Left ventricle myocardium inferior (tissue), 1 donor: Measurements from ENCODE around the gene PAK4. TPM values are rescaled to one million over a fixed set of nuclear protein-coding genes. Genes with fewer than 3 reads are reported as not detected.

Experiments used
- DNase-seq: peaks from one replicate; pipeline ENCODE4 v3.0.0-alpha.2; 2020
- H3K27ac ChIP-seq: fragments of 200-600 bp; replicated peaks from 2 replicates; pipeline ENCODE4 v1.8.0; 2021
- H3K27me3 ChIP-seq: fragments of 200-600 bp; 2 replicates; pipeline ENCODE4 v1.8.0; 2021; ENCODE audit warnings: low read depth
- H3K36me3 ChIP-seq: fragments of 200-600 bp; 2 replicates; pipeline ENCODE4 v1.8.0; 2021
- H3K4me1 ChIP-seq: fragments of 200-600 bp; 2 replicates; pipeline ENCODE4 v1.8.0; 2021
- H3K4me3 ChIP-seq: fragments of 200-600 bp; 2 replicates; pipeline ENCODE4 v1.8.0; 2021; ENCODE audit warnings: mild to moderate bottlenecking, moderate library complexity
- H3K9me3 ChIP-seq: fragments of 200-600 bp; replicated peaks from 2 replicates; pipeline ENCODE4 v1.8.0; 2021
- intact Hi-C: fragments of 100-400 bp; cut with micrococcal nuclease; formaldehyde crosslinking; loops from one replicate; pipeline ENCODE4 v1.11.0; 2022
- total RNA-seq: library from RNA; stranded (reverse); fragmentation: NEBNext Ultra II Directional; extraction: Animal tissue kit (Norgen Biotek cat#: 25700); gene quantifications from one replicate; pipeline ENCODE4 v1.2.1, GENCODE V29; 2021
- TF ChIP-seq, protein P1 (sequence below): fragments of 200-600 bp; IDR thresholded peaks from 2 replicates; pipeline ENCODE4 v1.8.0; 2021; ENCODE audit warnings: antibody characterized with exemption, mild to moderate bottlenecking, borderline replicate concordance
- donor health status: DM: no; HTN: yes; CAD: no; lungs with severe emphysema.

PAK4 gene
- total RNA-seq, 1 donor from 2014 or later = 17.0 TPM

- DNase-seq = no peak
Observed at GRCh38 chr19:39138221-39139211, 12.9 kb downstream of the PAK4 start.

DNA sequence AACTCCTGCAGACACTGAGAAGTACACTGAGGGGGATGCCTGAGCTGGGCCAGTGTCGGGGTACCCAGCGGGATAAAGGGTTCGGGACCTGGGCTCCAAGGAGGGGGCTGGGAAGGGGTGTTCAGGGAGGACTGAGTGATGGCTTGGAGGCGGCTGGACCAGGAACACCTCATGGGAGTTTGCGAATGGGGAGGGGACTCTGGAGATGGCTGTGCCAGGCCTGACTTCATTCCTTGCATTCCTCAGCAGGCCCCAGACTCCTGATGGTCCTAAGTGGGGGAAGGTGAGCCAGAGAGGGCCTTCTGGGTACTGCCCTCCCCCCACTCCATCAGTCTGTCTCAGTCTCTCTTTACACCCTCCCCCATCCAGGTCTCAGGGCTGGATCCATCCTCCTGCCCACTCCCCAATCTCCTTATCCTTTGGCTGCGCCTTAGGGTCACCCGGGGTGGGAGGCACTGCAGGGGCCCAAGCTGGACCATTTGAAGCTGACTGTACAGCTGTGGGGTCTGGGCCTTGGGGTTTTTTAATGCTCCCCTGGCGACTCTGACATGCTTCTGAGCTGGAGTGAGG is 13.8 kb downstream of the PAK4 start:
- TF ChIP-seq, protein P1, sequence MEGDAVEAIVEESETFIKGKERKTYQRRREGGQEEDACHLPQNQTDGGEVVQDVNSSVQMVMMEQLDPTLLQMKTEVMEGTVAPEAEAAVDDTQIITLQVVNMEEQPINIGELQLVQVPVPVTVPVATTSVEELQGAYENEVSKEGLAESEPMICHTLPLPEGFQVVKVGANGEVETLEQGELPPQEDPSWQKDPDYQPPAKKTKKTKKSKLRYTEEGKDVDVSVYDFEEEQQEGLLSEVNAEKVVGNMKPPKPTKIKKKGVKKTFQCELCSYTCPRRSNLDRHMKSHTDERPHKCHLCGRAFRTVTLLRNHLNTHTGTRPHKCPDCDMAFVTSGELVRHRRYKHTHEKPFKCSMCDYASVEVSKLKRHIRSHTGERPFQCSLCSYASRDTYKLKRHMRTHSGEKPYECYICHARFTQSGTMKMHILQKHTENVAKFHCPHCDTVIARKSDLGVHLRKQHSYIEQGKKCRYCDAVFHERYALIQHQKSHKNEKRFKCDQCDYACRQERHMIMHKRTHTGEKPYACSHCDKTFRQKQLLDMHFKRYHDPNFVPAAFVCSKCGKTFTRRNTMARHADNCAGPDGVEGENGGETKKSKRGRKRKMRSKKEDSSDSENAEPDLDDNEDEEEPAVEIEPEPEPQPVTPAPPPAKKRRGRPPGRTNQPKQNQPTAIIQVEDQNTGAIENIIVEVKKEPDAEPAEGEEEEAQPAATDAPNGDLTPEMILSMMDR = no peak
- intact Hi-C loops = no loop called here

More at GRCh38 chr19:39138221-39139211, 12.9 kb downstream of the PAK4 start:
- Histone ChIP-seq H3K4me3 (no peak overlapping the region), H3K4me1 (peaks cover 42% of the 10 kb centered on the region), H3K9me3 (no peaks in the 10 kb centered on the region), H3K36me3 (no peaks in the 10 kb centered on the region), H3K27me3 (no peaks in the 10 kb centered on the region), H3K27ac (peak overlapping the region; percentile 1)
- TF ChIP-seq, protein P1 = no peak
- intact Hi-C loops = no loop called here

GRCh38 chr19:39139971-39140453 is 14.4 kb downstream of the PAK4 start:
- no peak for DNase-seq
- no peak overlapping the region for H3K4me3 ChIP-seq
- no peaks in the 10 kb centered on the region for H3K27me3 ChIP-seq
- intact Hi-C loops = no loop called here
- H3K4me1 ChIP-seq = peaks cover 46% of the 10 kb centered on the region
- H3K9me3 ChIP-seq = no peaks in the 10 kb centered on the region
- peak overlapping the region; percentile 34 for H3K27ac ChIP-seq
- H3K36me3 ChIP-seq = no peaks in the 10 kb centered on the region
- TF ChIP-seq, protein P1 = no peak

More for the DNA sequence above, 13.8 kb downstream of the PAK4 start:
- no peaks in the 10 kb centered on the region for H3K36me3 ChIP-seq
- H3K4me3 ChIP-seq = no peak overlapping the region
- H3K9me3 ChIP-seq = no peaks in the 10 kb centered on the region
- H3K27me3 ChIP-seq = no peaks in the 10 kb centered on the region
- H3K27ac ChIP-seq = peak overlapping the region; percentile 34
- peaks cover 40% of the 10 kb centered on the region for H3K4me1 ChIP-seq
- no peak for DNase-seq

DNA sequence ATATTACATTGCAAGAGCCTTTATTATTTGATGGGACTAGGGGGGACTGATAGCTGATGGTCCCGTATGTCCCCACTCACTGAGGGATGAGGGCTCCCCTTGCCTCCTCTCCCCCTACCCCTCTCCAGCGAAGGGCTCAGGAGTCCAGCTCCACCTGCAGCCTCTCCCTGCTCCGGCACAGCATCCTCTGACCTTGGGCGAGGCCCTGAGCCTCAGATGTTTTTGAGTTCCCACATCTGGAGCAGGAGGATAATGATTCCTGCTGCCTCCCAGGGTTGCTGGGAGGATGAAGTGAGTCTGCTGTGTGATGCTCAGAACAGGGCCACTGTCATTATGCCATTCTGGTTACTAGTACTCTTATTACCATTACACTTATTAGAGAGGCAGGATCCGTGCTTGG is 15.0 kb downstream of the PAK4 start:
- H3K9me3 ChIP-seq = no peaks in the 10 kb centered on the region
- TF ChIP-seq, protein P1 = no peak
- H3K27me3 ChIP-seq = no peaks in the 10 kb centered on the region
- H3K4me3 ChIP-seq = no peak overlapping the region
- H3K4me1 ChIP-seq = peaks cover 52% of the 10 kb centered on the region
- intact Hi-C loops = no loop called here
- H3K27ac ChIP-seq = peak overlapping the region; percentile 34
- no peaks in the 10 kb centered on the region for H3K36me3 ChIP-seq
- DNase-seq = no peak

- H3K4me3 ChIP-seq = no peak overlapping the region
- no peaks in the 10 kb centered on the region for H3K27me3 ChIP-seq
- no peak for DNase-seq
- intact Hi-C loops = no loop called here
- TF ChIP-seq, protein P1 = no peak
- no peaks in the 10 kb centered on the region for H3K36me3 ChIP-seq
- H3K9me3 ChIP-seq = no peaks in the 10 kb centered on the region
- no peak overlapping the region for H3K27ac ChIP-seq
- H3K4me1 ChIP-seq = peaks cover 54% of the 10 kb centered on the region
Observed at GRCh38 chr19:39141929-39142328, 16.3 kb downstream of the PAK4 start.
